GM19468 (cell line): ENCODE data around the gene EMC6.

Experiments
- ATAC-seq: cut with Tn5 transposase; IDR thresholded peaks from one replicate; pipeline ENCODE4 v1.9.1; 2021; ENCODE audit warnings: mild to moderate bottlenecking, moderate library complexity, moderate number of reproducible peaks; ENCODE audit not compliant: unreplicated experiment; ENCODE audit errors: extremely low read depth

Gene EMC6

GRCh38 chr17:3668279-3669084 is at the start of gene EMC6, which contains the start of gene TAX1BP3:
Gene EMC6 (plus strand): TSS chr17:3668812. CDS start chr17:3669147, 335 bp downstream.
Gene TAX1BP3 (minus strand): TSS chr17:3668578. CDS start chr17:3668526, 52 bp downstream.
- peak; percentile 91 for ATAC-seq

GRCh38 chr17:3621146-3621720 is 47.4 kb upstream of the EMC6 start:
- no peak for ATAC-seq

GRCh38 chr17:3622977-3623594 is 45.5 kb upstream of the EMC6 start:
- no peak for ATAC-seq

- ATAC-seq = no peak
These were observed 41.5 kb upstream of the EMC6 start for GRCh38 chr17:3626831-3627768.

GRCh38 chr17:3627769-3628167 is 40.8 kb upstream of the EMC6 start:
- no peak for ATAC-seq

- ATAC-seq = no peak
These were observed 37.8 kb upstream of the EMC6 start for GRCh38 chr17:3630781-3631180.

- ATAC-seq = no peak
These were observed 36.3 kb upstream of the EMC6 start for GRCh38 chr17:3632287-3632686.

GRCh38 chr17:3635474-3636153 is 33.0 kb upstream of the EMC6 start:
- no peak for ATAC-seq

- peak; percentile 86 for ATAC-seq
These were observed 32.3 kb upstream of the EMC6 start, which contains the start of the genes CTNS and SHPK for GRCh38 chr17:3636154-3636907. Gene CTNS (plus strand): TSS chr17:3636760. CDS start chr17:3640207, 3,447 bp downstream. Gene SHPK (minus strand): TSS chr17:3636250. CDS start chr17:3636219, 31 bp downstream.

GRCh38 chr17:3636908-3637373 is 31.7 kb upstream of the EMC6 start:
- no peak for ATAC-seq

- ATAC-seq = no peak
These were observed 28.5 kb upstream of the EMC6 start for GRCh38 chr17:3639981-3640596.

GRCh38 chr17:3641014-3641413 is 27.6 kb upstream of the EMC6 start:
- ATAC-seq = no peak

GRCh38 chr17:3641717-3642486 is 26.7 kb upstream of the EMC6 start:
- ATAC-seq = no peak

GRCh38 chr17:3643889-3644349 is 24.7 kb upstream of the EMC6 start:
- no peak for ATAC-seq

GRCh38 chr17:3645310-3645709 is 23.3 kb upstream of the EMC6 start:
- ATAC-seq = no peak

- no peak for ATAC-seq
These were observed 21.4 kb upstream of the EMC6 start for GRCh38 chr17:3647251-3647650.
